ENCODE data around the gene JAZF1. TPM values are rescaled to one million over a fixed set of nuclear protein-coding genes. Genes with fewer than 3 reads are reported as not detected.

The JAZF1 gene
- total RNA-seq, 1 experiment from 2014 or later, result 9.1 TPM

DNA sequence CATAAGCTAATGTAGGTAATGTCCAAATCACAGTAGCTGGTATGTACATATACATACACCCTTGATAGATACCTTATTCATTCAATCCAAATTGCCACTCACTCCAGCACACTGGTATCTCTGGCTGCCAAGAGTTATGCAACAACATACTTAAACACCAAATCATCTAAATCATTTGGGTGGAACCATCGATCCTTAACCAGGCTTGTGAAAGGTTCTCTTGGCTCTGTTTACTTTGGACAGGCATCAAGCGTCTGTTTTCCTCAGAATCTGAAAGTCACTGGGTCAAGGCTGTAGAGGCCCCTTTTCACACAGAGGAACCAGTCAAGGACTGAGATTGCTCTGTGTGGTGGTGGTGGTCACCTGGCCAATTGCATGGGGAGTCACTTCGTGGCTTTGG lies 24.6 kb downstream of the JAZF1 start:
- Histone ChIP-seq H2AK5ac (ENCODE audit: insufficient read length, low read length) (no peak overlapping the region), H3K23me2 (ENCODE audit: insufficient read length, low read depth, low read length, poor library complexity, severe bottlenecking) (no peaks in the 10 kb centered on the region), H4K91ac (ENCODE audit: insufficient read length, low read depth, low read length) (no peak overlapping the region), H3K79me2 (ENCODE audit: insufficient read depth, low read length) (no peaks in the 10 kb centered on the region), H3K14ac (ENCODE audit: insufficient read depth, low read length) (no peak overlapping the region), H3K27me3 (ENCODE audit: insufficient read depth, low read length) (no peaks in the 10 kb centered on the region), H2BK120ac (ENCODE audit: low read depth, low read length, poor library complexity, severe bottlenecking) (no peak overlapping the region), H4K20me1 (ENCODE audit: control insufficient read depth, insufficient read depth, insufficient read length) (no peaks in the 10 kb centered on the region), H2AFZ (ENCODE audit: low read length) (no peak overlapping the region), H3K79me1 (ENCODE audit: insufficient read depth, low read depth, low read length, poor library complexity, severe bottlenecking) (no peaks in the 10 kb centered on the region), H2BK20ac (ENCODE audit: low read depth, low read length, poor library complexity, severe bottlenecking) (no peak overlapping the region), H3K4ac (ENCODE audit: low read depth, low read length) (no peak overlapping the region), H3K23ac (ENCODE audit: insufficient read length, low read depth, low read length) (no peak overlapping the region), H4K5ac (ENCODE audit: insufficient read length, low read depth, low read length) (no peak overlapping the region), H2BK5ac (ENCODE audit: insufficient read length, low read length) (no peak overlapping the region), H4K8ac (replicated peaks; ENCODE audit: insufficient read length, low read depth, low read length) (no peak overlapping the region), H3K4me1 (ENCODE audit: insufficient read depth, low read length) (peaks cover 3% of the 10 kb centered on the region; the same call in 1 of the 2 replicates), H3K9me3 (ENCODE audit: control insufficient read depth, low read depth, low read length) (no peaks in the 10 kb centered on the region), H2BK15ac (ENCODE audit: low read depth, low read length) (no peak overlapping the region), H3T11ph (ENCODE audit: low read length) (no peak overlapping the region), H3K18ac (ENCODE audit: insufficient read length, low read depth, low read length) (no peak overlapping the region), H2BK12ac (ENCODE audit: insufficient read length, low read depth, low read length) (no peak overlapping the region), H3K56ac (ENCODE audit: insufficient read length, low read depth, low read length) (no peak overlapping the region), H3K9ac (ENCODE audit: extremely low read depth, insufficient read length, low read length) (no peak overlapping the region), H3K4me2 (ENCODE audit: insufficient read depth, insufficient read length, low read length) (no peak overlapping the region), H3K27ac (ENCODE audit: insufficient read length, low read depth, low read length) (no peak overlapping the region)
- WGBS (ENCODE audit: extremely low coverage, insufficient read length, low lambda C conversion rate), result no CpG with 5 or more reads among the region's 3 CpGs
- Mint-ChIP-seq H3K9me3 (no peaks in the 10 kb centered on the region; a peak in 1 of 5 replicates), H3K27me3 (ENCODE audit: low read depth) (no peaks in the 10 kb centered on the region), H3K27ac (no peak overlapping the region), H3K4me1 (peaks cover 6 to 16% of the 10 kb centered on the region in 2 experiments), H3K4me3 (no peak overlapping the region), H3K36me3 (ENCODE audit: insufficient read depth in 1 of 3, low read depth in 3 of 3) (no peaks in the 10 kb centered on the region; a peak in 1 of 7 replicates)
- TF ChIP-seq, protein P1, sequence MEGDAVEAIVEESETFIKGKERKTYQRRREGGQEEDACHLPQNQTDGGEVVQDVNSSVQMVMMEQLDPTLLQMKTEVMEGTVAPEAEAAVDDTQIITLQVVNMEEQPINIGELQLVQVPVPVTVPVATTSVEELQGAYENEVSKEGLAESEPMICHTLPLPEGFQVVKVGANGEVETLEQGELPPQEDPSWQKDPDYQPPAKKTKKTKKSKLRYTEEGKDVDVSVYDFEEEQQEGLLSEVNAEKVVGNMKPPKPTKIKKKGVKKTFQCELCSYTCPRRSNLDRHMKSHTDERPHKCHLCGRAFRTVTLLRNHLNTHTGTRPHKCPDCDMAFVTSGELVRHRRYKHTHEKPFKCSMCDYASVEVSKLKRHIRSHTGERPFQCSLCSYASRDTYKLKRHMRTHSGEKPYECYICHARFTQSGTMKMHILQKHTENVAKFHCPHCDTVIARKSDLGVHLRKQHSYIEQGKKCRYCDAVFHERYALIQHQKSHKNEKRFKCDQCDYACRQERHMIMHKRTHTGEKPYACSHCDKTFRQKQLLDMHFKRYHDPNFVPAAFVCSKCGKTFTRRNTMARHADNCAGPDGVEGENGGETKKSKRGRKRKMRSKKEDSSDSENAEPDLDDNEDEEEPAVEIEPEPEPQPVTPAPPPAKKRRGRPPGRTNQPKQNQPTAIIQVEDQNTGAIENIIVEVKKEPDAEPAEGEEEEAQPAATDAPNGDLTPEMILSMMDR (conservative IDR thresholded peaks at IDR 0.05), result no peak
- DNase-seq, result no peak
